ENCODE results near the gene RIMBP2.

Gene RIMBP2

GRCh38 chr12:130683080-130683479 is 33.0 kb downstream of the RIMBP2 start:
- no peak for DNase-seq (ENCODE audit: low read depth)
- no peak for TF ChIP-seq CTCF (IDR thresholded peaks at IDR 0.05; ENCODE audit: insufficient read depth, low read depth, low read length, missing control alignments)
- H3K4me3 ChIP-seq (ENCODE audit: low read depth, low read length) = no peak overlapping the region

GRCh38 chr12:130680451-130680990 is 35.6 kb downstream of the RIMBP2 start:
- DNase-seq (ENCODE audit: low read depth) = no peak
- no peak overlapping the region for H3K4me3 ChIP-seq (ENCODE audit: low read depth, low read length)
- no peak for TF ChIP-seq CTCF (IDR thresholded peaks at IDR 0.05; ENCODE audit: insufficient read depth, low read depth, low read length, missing control alignments)

DNA sequence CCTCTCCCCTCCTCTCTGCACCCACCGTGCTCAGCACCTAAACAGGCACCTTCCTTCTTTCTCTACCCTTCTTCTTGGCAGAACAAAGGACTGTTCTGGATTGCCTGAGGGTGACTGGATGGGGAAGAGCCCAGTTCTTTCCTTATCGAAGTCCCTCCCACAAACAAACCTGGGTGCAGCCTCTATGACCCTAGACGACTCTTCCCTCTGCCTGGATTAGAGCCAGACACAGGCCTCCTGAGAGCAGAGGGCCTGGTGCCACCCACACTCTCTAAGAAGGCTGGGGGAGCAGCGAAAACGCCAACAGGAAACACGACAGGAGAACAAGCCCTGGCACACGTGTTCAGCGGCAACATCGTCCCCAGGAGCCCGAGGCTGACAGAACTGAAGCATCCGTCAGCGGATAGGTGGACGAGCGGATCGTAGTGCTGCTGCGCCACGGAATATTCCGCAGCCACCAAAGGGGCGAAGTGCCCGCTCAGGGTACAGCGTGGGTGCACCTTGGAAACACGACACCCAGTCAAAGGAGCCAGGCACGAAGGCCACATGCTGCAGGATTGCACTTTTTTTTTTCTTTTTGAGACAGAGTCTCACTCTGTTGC is 38.0 kb downstream of the RIMBP2 start:
- no peak overlapping the region for H3K4me3 ChIP-seq (ENCODE audit: low read depth, low read length)
- DNase-seq (ENCODE audit: low read depth) = no peak
- TF ChIP-seq CTCF (IDR thresholded peaks at IDR 0.05; ENCODE audit: insufficient read depth, low read depth, low read length, missing control alignments) = no peak

- H3K4me3 ChIP-seq (ENCODE audit: low read depth, low read length) = no peak overlapping the region
- no peak for TF ChIP-seq CTCF (IDR thresholded peaks at IDR 0.05; ENCODE audit: insufficient read depth, low read depth, low read length, missing control alignments)
- no peak for DNase-seq (ENCODE audit: low read depth)
Measured at GRCh38 chr12:130675791-130676190, 40.3 kb downstream of the RIMBP2 start.

DNA sequence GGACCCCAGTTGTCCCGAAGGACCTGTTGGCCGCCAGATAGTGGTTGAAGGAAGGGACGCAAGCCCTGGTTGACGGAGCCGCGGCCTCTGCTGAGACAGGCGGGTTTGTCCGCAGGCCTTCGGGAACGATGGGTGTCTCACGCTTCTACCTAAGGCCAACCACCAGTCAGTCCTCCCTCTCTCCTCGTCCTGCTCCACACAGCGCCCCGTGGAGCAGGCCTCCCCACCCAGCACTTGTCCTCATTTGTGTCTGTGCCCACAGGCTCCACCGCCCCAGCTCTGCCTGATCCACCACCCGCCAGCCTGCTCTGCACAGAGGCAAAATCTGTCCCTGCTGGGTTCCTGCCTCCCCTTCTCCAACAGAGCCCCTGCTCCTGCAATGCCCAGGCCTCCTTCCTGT is 41.0 kb downstream of the RIMBP2 start:
- no peak for TF ChIP-seq CTCF (IDR thresholded peaks at IDR 0.05; ENCODE audit: insufficient read depth, low read depth, low read length, missing control alignments)
- no peak overlapping the region for H3K4me3 ChIP-seq (ENCODE audit: low read depth, low read length)
- DNase-seq (ENCODE audit: low read depth) = no peak

DNA sequence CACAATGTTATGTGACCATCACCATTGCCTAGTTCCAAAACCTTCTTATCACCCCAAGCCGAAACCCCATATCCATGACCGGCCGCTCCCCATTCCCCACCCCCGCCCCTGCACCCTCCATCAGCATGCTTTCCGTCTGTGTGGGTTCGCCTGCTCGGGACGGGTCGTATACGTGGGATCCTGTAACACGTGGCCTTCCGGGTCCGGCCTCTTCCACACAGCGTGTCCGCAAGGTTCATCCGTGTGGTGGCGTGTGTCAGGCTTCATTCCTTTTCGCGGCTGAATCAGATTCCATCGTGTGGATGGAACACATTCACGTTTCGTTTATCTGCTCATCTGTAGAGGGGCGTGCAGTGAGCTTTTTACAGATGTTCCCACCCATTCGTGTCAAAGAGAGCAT is 41.4 kb downstream of the RIMBP2 start:
- no peak for TF ChIP-seq CTCF (IDR thresholded peaks at IDR 0.05; ENCODE audit: insufficient read depth, low read depth, low read length, missing control alignments)
- H3K4me3 ChIP-seq (ENCODE audit: low read depth, low read length) = no peak overlapping the region
- no peak for DNase-seq (ENCODE audit: low read depth)

Data from GM12865 (cell line).